NCI-H2227 treated with DMSO at 0.1 percent for 48 hours (cell line): ENCODE data around the gene TMF1.

Source experiments
- DNase-seq: peaks from one replicate; lab custom pipeline; 2025; lab: John Stamatoyannopoulos, UW

The TMF1 gene

GRCh38 chr3:69014022-69014580 lies 38.0 kb downstream of the TMF1 start:
- no peak for DNase-seq

GRCh38 chr3:69013253-69014021 lies 38.7 kb downstream of the TMF1 start, which contains the start of gene EOGT:
TSS of gene EOGT (minus strand) at chr3:69013684. CDS start at chr3:69009846, 3,838 bp downstream.
- DNase-seq, result peak; percentile 33

- no peak for DNase-seq
Observed at GRCh38 chr3:69012800-69013252, 39.3 kb downstream of the TMF1 start.

- DNase-seq, result no peak
Observed at GRCh38 chr3:69012100-69012799, 39.9 kb downstream of the TMF1 start.

GRCh38 chr3:69011096-69011730 lies 40.9 kb downstream of the TMF1 start:
- no peak for DNase-seq

GRCh38 chr3:69009559-69010410 lies 42.3 kb downstream of the TMF1 start:
- DNase-seq, result no peak

- no peak for DNase-seq
Observed at GRCh38 chr3:69008980-69009379, 43.2 kb downstream of the TMF1 start.

GRCh38 chr3:69005791-69006482 lies 46.2 kb downstream of the TMF1 start:
- DNase-seq, result no peak

- no peak for DNase-seq
Observed at GRCh38 chr3:69005071-69005790, 46.9 kb downstream of the TMF1 start.

GRCh38 chr3:69004138-69004537 lies 48.0 kb downstream of the TMF1 start:
- no peak for DNase-seq

- DNase-seq, result no peak
Observed at GRCh38 chr3:68999605-69000004, 52.5 kb downstream of the TMF1 start.

- DNase-seq, result no peak
Observed at GRCh38 chr3:68999158-68999557, 53.0 kb downstream of the TMF1 start.

- DNase-seq, result no peak
Observed at GRCh38 chr3:68997887-68998286, 54.2 kb downstream of the TMF1 start.

GRCh38 chr3:68996356-68996995 lies 55.7 kb downstream of the TMF1 start:
- DNase-seq, result no peak

- no peak for DNase-seq
Observed at GRCh38 chr3:68988740-68989139, 63.4 kb downstream of the TMF1 start.

- DNase-seq, result no peak
Observed at GRCh38 chr3:68987322-68987721, 64.8 kb downstream of the TMF1 start.

- no peak for DNase-seq
Observed at GRCh38 chr3:68986496-68987208, 65.5 kb downstream of the TMF1 start.

GRCh38 chr3:68985146-68985790 lies 66.9 kb downstream of the TMF1 start:
- no peak for DNase-seq
